Aorta (tissue), 5 donors: ENCODE data around the gene PKD2L2. TPM values are rescaled to one million over a fixed set of nuclear protein-coding genes. Genes with fewer than 3 reads are reported as not detected.
A peak's percentile ranks its signal among the peaks of the same experiment; 100 is the strongest.
"Not testable (repeated sequence)": the region's sequence is repeated elsewhere in the genome, so short reads cannot be mapped to it uniquely, and the experiment has no call there.

Experiments used
- ATAC-seq: fragments of 200-7000 bp; cut with Tn5 transposase; one replicate; pipeline ENCODE4 v1.9.1; 2022; ENCODE audit warnings: moderate library complexity; ENCODE audit not compliant: low FRiP score
- DNase-seq, 2 donors: peaks; one replicate each; pipeline ENCODE4 v3.0.0-alpha.2; 2020
- H3K27ac ChIP-seq, 2 donors: one replicate each; pipeline ENCODE4 v1.5.1; 2013; ENCODE audit warnings: low read length in 2 of 2, mild to moderate bottlenecking in 2 of 2, moderate library complexity in 2 of 2, control low read depth in 1 of 2, inconsistent platforms in 1 of 2, low read depth in 1 of 2
- H3K27me3 ChIP-seq, 2 donors: one replicate each; pipeline ENCODE4 v1.6.1; 2013; ENCODE audit warnings: control low read depth in 1 of 2, low read length in 1 of 2, mild to moderate bottlenecking in 1 of 2, moderate library complexity in 1 of 2; ENCODE audit not compliant: insufficient read depth in 2 of 2, control insufficient read depth in 1 of 2
- H3K36me3 ChIP-seq, 2 donors: one replicate each; pipeline ENCODE4 v1.6.1; 2013; ENCODE audit warnings: control low read depth in 1 of 2, low read length in 1 of 2, mild to moderate bottlenecking in 1 of 2; ENCODE audit not compliant: insufficient read depth in 2 of 2, control insufficient read depth in 1 of 2
- H3K4me1 ChIP-seq, 2 donors: one replicate each; pipeline ENCODE4 v1.6.1; 2013; ENCODE audit warnings: low read length in 2 of 2, control low read depth in 1 of 2, mild to moderate bottlenecking in 1 of 2, moderate library complexity in 1 of 2; ENCODE audit not compliant: insufficient read depth in 2 of 2, control insufficient read depth in 1 of 2
- H3K4me3 ChIP-seq, 2 donors: one replicate each; pipeline ENCODE4 v1.5.1; 2013; ENCODE audit warnings: low read length in 2 of 2, control low read depth in 1 of 2, mild to moderate bottlenecking in 1 of 2
- H3K9me3 ChIP-seq: one replicate; pipeline ENCODE4 v1.6.1; 2013; ENCODE audit warnings: mild to moderate bottlenecking, low read length; ENCODE audit not compliant: control insufficient read depth
- WGBS, 2 donors: extraction: QIAGEN DNeasy Blood & Tissue Kit; methylation state at CpG; one replicate each; pipeline ENCODE4 v1.1.7; 2013; 5-methylcytosine and 5-hydroxymethylcytosine counted together
- intact Hi-C, 2 donors: fragments of 100-400 bp; cut with DNase I; formaldehyde crosslinking; loops; one replicate each; pipeline versions ENCODE4 v1.14.2 to v1.15.0; 2022
- long read RNA-seq, 2 donors: library from polyadenylated mRNA; unstranded; transcript quantifications; one replicate each; pipeline ENCODE4 v2.0.0, GENCODE V29; 2020 to 2021
- polyA plus RNA-seq, 2 donors: library from polyadenylated mRNA; stranded (reverse); fragments of 200-250 nt; gene quantifications; one replicate each; pipeline ENCODE4 v1.2.3, GENCODE V29; 2013
- total RNA-seq, 2 donors: library from RNA; stranded (reverse); fragmentation: NEBNext Ultra II Directional; extraction: Animal tissue kit (Norgen Biotek cat#: 25700); gene quantifications; one replicate each; pipeline ENCODE4 v1.2.1, GENCODE V29; 2021
- donor health status: healthy with polysubstance abuse.
- donor health status: Bipolar disorder and iron deficiency.
- donor health status: DM: no; HTN: no; CAD: no.
- donor health status: DM: no; HTN: no; CAD: no.
- donor health status: DM: yes; HTN: yes; CAD: no.

The PKD2L2 gene
- total RNA-seq (not detected), polyA plus RNA-seq (not detected)
- long read RNA-seq, donor 1, partial matches to known transcripts: 0 of 5 reads
- long read RNA-seq, donor 1, other reads (novel, unspliced or antisense): 5 of 5 reads
- long read RNA-seq, donor 2, partial matches to known transcripts: 0 of 8 reads
- long read RNA-seq, donor 2, other reads (novel, unspliced or antisense): 8 of 8 reads

- peak; percentile 92 for DNase-seq
- Histone ChIP-seq H3K27ac (peak within 1 kb of the TSS; percentile 69 to 91), H3K27me3 (no peaks in the 10 kb centered on the region), H3K36me3 (no peaks in the 10 kb centered on the region), H3K4me3 (peak within 1 kb of the TSS in 1 of 2 donors; percentile 33), H3K9me3 (no peaks in the 10 kb centered on the region), H3K4me1 (peaks cover 0 to 2% of the 10 kb centered on the region in 2 donors)
- intact Hi-C loops: loop anchor here in 1 of 2 donors (5.0 kb wide), 1 partner anchor 52 kb away; no protein-coding TSS in a partner anchor
- peak; percentile 96 for ATAC-seq
- 15% methylated on average over 59 of the region's 59 CpGs for WGBS, 2 donors
Observed at GRCh38 chr5:137888863-137889759, at the start of gene PKD2L2. TSS of gene PKD2L2 (plus strand) at chr5:137889457. CDS start at chr5:137889492, 35 bp downstream.

GRCh38 chr5:137842296-137842695, 47.0 kb upstream of the PKD2L2 start:
- intact Hi-C loops: no loop called here
- Histone ChIP-seq H3K27me3 (no peaks in the 10 kb centered on the region), H3K4me3 (no peak overlapping the region), H3K9me3 (no peaks in the 10 kb centered on the region), H3K4me1 (no peaks in the 10 kb centered on the region), H3K27ac (no peak overlapping the region), H3K36me3 (peaks cover 0 to 2% of the 10 kb centered on the region in 2 donors)
- DNase-seq (no peak), ATAC-seq (no peak)
- WGBS, 2 donors: 85% methylated on average over 5 of the region's 5 CpGs

- Histone ChIP-seq H3K9me3 (no peaks in the 10 kb centered on the region), H3K27ac (no peak overlapping the region), H3K4me3 (no peak overlapping the region), H3K36me3 (peaks cover 0 to 2% of the 10 kb centered on the region in 2 donors), H3K4me1 (no peaks in the 10 kb centered on the region), H3K27me3 (no peaks in the 10 kb centered on the region)
- DNase-seq (no peak), ATAC-seq (no peak)
- intact Hi-C loops: no loop called here
- 84% methylated on average over 4 of the region's 4 CpGs for WGBS, 2 donors
Observed at GRCh38 chr5:137843676-137844299, 45.5 kb upstream of the PKD2L2 start.

GRCh38 chr5:137845472-137845871, 43.8 kb upstream of the PKD2L2 start:
- intact Hi-C loops: no loop called here
- H3K4me1 ChIP-seq: no peaks in the 10 kb centered on the region
- no peak overlapping the region for H3K4me3 ChIP-seq
- H3K9me3 ChIP-seq: no peaks in the 10 kb centered on the region
- peaks cover 0 to 2% of the 10 kb centered on the region in 2 donors for H3K36me3 ChIP-seq
- H3K27me3 ChIP-seq: no peaks in the 10 kb centered on the region
- no peak overlapping the region for H3K27ac ChIP-seq
- no peak for ATAC-seq
- no peak for DNase-seq

GRCh38 chr5:137847687-137848086, 41.6 kb upstream of the PKD2L2 start:
- peaks cover 0 to 2% of the 10 kb centered on the region in 2 donors for H3K36me3 ChIP-seq
- H3K9me3 ChIP-seq: no peaks in the 10 kb centered on the region
- ATAC-seq: no peak
- no peak overlapping the region for H3K4me3 ChIP-seq
- intact Hi-C loops: no loop called here
- no peak for DNase-seq
- H3K4me1 ChIP-seq: no peaks in the 10 kb centered on the region
- no peak overlapping the region for H3K27ac ChIP-seq
- WGBS, 2 donors: 94 to 95% methylated on average over 6 of the region's 6 CpGs
- H3K27me3 ChIP-seq: no peaks in the 10 kb centered on the region

- not testable (repeated sequence) for ATAC-seq, DNase-seq
Observed at GRCh38 chr5:137853165-137853564, 36.1 kb upstream of the PKD2L2 start.

GRCh38 chr5:137856201-137856600, 33.1 kb upstream of the PKD2L2 start:
- DNase-seq (no peak), ATAC-seq (no peak)
- H3K9me3 ChIP-seq: no peaks in the 10 kb centered on the region
- WGBS, 2 donors: 82 to 83% methylated on average over 3 of the region's 3 CpGs
- peaks cover 0 to 3% of the 10 kb centered on the region in 2 donors for H3K4me1 ChIP-seq
- intact Hi-C loops: no loop called here
- no peak overlapping the region for H3K27ac ChIP-seq
- no peaks in the 10 kb centered on the region for H3K36me3 ChIP-seq
- no peaks in the 10 kb centered on the region for H3K27me3 ChIP-seq
- no peak overlapping the region for H3K4me3 ChIP-seq

More at GRCh38 chr5:137853165-137853564, 36.1 kb upstream of the PKD2L2 start:
- H3K27me3 ChIP-seq, H3K36me3 ChIP-seq, H3K9me3 ChIP-seq, H3K4me3 ChIP-seq, H3K27ac ChIP-seq, intact Hi-C loops, H3K4me1 ChIP-seq: not testable (repeated sequence)

GRCh38 chr5:137856916-137857862, 32.1 kb upstream of the PKD2L2 start:
- no peak overlapping the region for H3K27ac ChIP-seq
- H3K27me3 ChIP-seq: no peaks in the 10 kb centered on the region
- H3K4me3 ChIP-seq: no peak overlapping the region
- no peaks in the 10 kb centered on the region for H3K9me3 ChIP-seq
- 81 to 85% methylated on average over 5 of the region's 5 CpGs for WGBS, 2 donors
- intact Hi-C loops: no loop called here
- H3K4me1 ChIP-seq: peaks cover 0 to 3% of the 10 kb centered on the region in 2 donors
- DNase-seq: no peak
- no peak for ATAC-seq
- no peaks in the 10 kb centered on the region for H3K36me3 ChIP-seq
